ENCODE measurements around the gene RCBTB2. TPM values are rescaled to one million over a fixed set of nuclear protein-coding genes. Genes with fewer than 3 reads are reported as not detected.

The RCBTB2 gene
- total RNA-seq, 1 experiment from 2014 or later = 11.7 TPM

- WGBS (ENCODE audit: extremely low coverage, insufficient read length, low lambda C conversion rate) = no CpG with 5 or more reads among the region's 3 CpGs
- no peaks in the 10 kb centered on the region for H3K79me1 ChIP-seq (ENCODE audit: insufficient read depth, low read depth, low read length, poor library complexity, severe bottlenecking)
- Mint-ChIP-seq H3K27me3 (ENCODE audit: low read depth) (no peaks in the 10 kb centered on the region), H3K27ac (peak overlapping the region in 1 of 3 experiments; percentile 77; a peak in 2 of 7 replicates), H3K4me3 (no peak overlapping the region), H3K36me3 (ENCODE audit: insufficient read depth in 1 of 3, low read depth in 3 of 3) (peaks cover 15 to 30% (median 18%) of the 10 kb centered on the region in 3 experiments; a peak in 6 of 7 replicates), H3K4me1 (peaks cover 2 to 4% of the 10 kb centered on the region in 2 experiments; a peak in 2 of 4 replicates), H3K9me3 (peaks cover 2 to 7% of the 10 kb centered on the region in 2 experiments; a peak in 4 of 5 replicates)
- H3K14ac ChIP-seq (ENCODE audit: insufficient read depth, low read length) = no peak overlapping the region
- no peak overlapping the region for H3K4me2 ChIP-seq (ENCODE audit: insufficient read depth, insufficient read length, low read length)
- H3K9me3 ChIP-seq (ENCODE audit: control insufficient read depth, low read depth, low read length) = no peaks in the 10 kb centered on the region
- no peak overlapping the region for H3K4ac ChIP-seq (ENCODE audit: low read depth, low read length)
- H2BK12ac ChIP-seq (ENCODE audit: insufficient read length, low read depth, low read length) = no peak overlapping the region
- no peaks in the 10 kb centered on the region for H3K4me1 ChIP-seq (ENCODE audit: insufficient read depth, low read length)
- H2AK5ac ChIP-seq (ENCODE audit: insufficient read length, low read length) = no peak overlapping the region
- H4K8ac ChIP-seq (replicated peaks; ENCODE audit: insufficient read length, low read depth, low read length) = no peak overlapping the region
- no peak overlapping the region for H2BK15ac ChIP-seq (ENCODE audit: low read depth, low read length)
- H3K18ac ChIP-seq (ENCODE audit: insufficient read length, low read depth, low read length) = no peak overlapping the region
- no peak overlapping the region for H3T11ph ChIP-seq (ENCODE audit: low read length)
- H2BK120ac ChIP-seq (ENCODE audit: low read depth, low read length, poor library complexity, severe bottlenecking) = no peak overlapping the region
- TF ChIP-seq CTCF (conservative IDR thresholded peaks at IDR 0.05) = no peak
- no peak overlapping the region for H3K9ac ChIP-seq (ENCODE audit: extremely low read depth, insufficient read length, low read length)
- no peak overlapping the region for H3K56ac ChIP-seq (ENCODE audit: insufficient read length, low read depth, low read length)
- no peak for DNase-seq
- no peak overlapping the region for H2AFZ ChIP-seq (ENCODE audit: low read length)
- H3K27ac ChIP-seq (ENCODE audit: insufficient read length, low read depth, low read length) = no peak overlapping the region
- H4K5ac ChIP-seq (ENCODE audit: insufficient read length, low read depth, low read length) = no peak overlapping the region
- H2BK5ac ChIP-seq (ENCODE audit: insufficient read length, low read length) = no peak overlapping the region
- H4K20me1 ChIP-seq (ENCODE audit: control insufficient read depth, insufficient read depth, insufficient read length) = no peaks in the 10 kb centered on the region
- H4K91ac ChIP-seq (ENCODE audit: insufficient read length, low read depth, low read length) = no peak overlapping the region
- no peaks in the 10 kb centered on the region for H3K27me3 ChIP-seq (ENCODE audit: insufficient read depth, low read length)
- no peak overlapping the region for H2BK20ac ChIP-seq (ENCODE audit: low read depth, low read length, poor library complexity, severe bottlenecking)
- H3K23me2 ChIP-seq (ENCODE audit: insufficient read length, low read depth, low read length, poor library complexity, severe bottlenecking) = no peaks in the 10 kb centered on the region
- H3K79me2 ChIP-seq (ENCODE audit: insufficient read depth, low read length) = no peaks in the 10 kb centered on the region
- no peak overlapping the region for H3K23ac ChIP-seq (ENCODE audit: insufficient read length, low read depth, low read length)
Observed at GRCh38 chr13:48485432-48485831, 47.4 kb downstream of the RCBTB2 start.

All from H9 (cell line).